IPS DF 4.7 (cell line): ENCODE results near the gene RAB28.
A peak's percentile ranks its signal among the peaks of the same experiment; 100 is the strongest.

Experiments used
- DNase-seq: peaks from one replicate; pipeline ENCODE4 v3.0.0-alpha.2; 2013; ENCODE audit warnings: low spot score; ENCODE audit errors: extremely low read depth

Gene RAB28

GRCh38 chr4:13484122-13484748, at the start of gene RAB28:
Gene RAB28, minus strand, starts transcription at chr4:13484340.
- DNase-seq, result peak; percentile 53

- no peak for DNase-seq
These were observed 47.5 kb upstream of the RAB28 start for GRCh38 chr4:13531625-13531998.

- DNase-seq, result no peak
These were observed 46.9 kb upstream of the RAB28 start for GRCh38 chr4:13530823-13531624.

GRCh38 chr4:13529128-13529919, 45.2 kb upstream of the RAB28 start:
- DNase-seq, result no peak

GRCh38 chr4:13528821-13529127, 44.6 kb upstream of the RAB28 start:
- no peak for DNase-seq

GRCh38 chr4:13527981-13528820, 44.1 kb upstream of the RAB28 start:
- no peak for DNase-seq

- no peak for DNase-seq
These were observed 43.2 kb upstream of the RAB28 start for GRCh38 chr4:13527192-13527980.

- DNase-seq, result no peak
These were observed 42.5 kb upstream of the RAB28 start for GRCh38 chr4:13526658-13527057.

- DNase-seq, result no peak
These were observed 41.6 kb upstream of the RAB28 start for GRCh38 chr4:13525606-13526281.

GRCh38 chr4:13524504-13525243, 40.5 kb upstream of the RAB28 start:
- DNase-seq, result no peak

- no peak for DNase-seq
These were observed 39.7 kb upstream of the RAB28 start for GRCh38 chr4:13523591-13524503.

- DNase-seq, result no peak
These were observed 39.0 kb upstream of the RAB28 start for GRCh38 chr4:13523105-13523477.

- no peak for DNase-seq
These were observed 38.4 kb upstream of the RAB28 start for GRCh38 chr4:13522282-13523104.

GRCh38 chr4:13521047-13521446, 36.9 kb upstream of the RAB28 start:
- no peak for DNase-seq

GRCh38 chr4:13516315-13516860, 32.2 kb upstream of the RAB28 start:
- DNase-seq, result no peak

- no peak for DNase-seq
These were observed 31.1 kb upstream of the RAB28 start for GRCh38 chr4:13515268-13515667.

GRCh38 chr4:13514722-13515121, 30.6 kb upstream of the RAB28 start:
- DNase-seq, result no peak
